SU-DHL-6 (cell line): Measurements from ENCODE around the gene TRIM39.

Source experiments
- CTCF ChIP-seq: fragments of 200-600 bp; sonication (generic); IDR thresholded peaks from one replicate; pipeline ENCODE4 v1.5.1; 2017; ENCODE audit warnings: antibody characterized with exemption, mild to moderate bottlenecking, low read length, moderate library complexity; ENCODE audit not compliant: insufficient read depth, poor library complexity, severe bottlenecking
- EZH2phosphoT487 ChIP-seq: fragments of 200-600 bp; sonication (generic), shearing (Covaris generic); conservative IDR thresholded peaks from 2 replicates; pipeline ENCODE4 v1.6.1; 2018; ENCODE audit warnings: mild to moderate bottlenecking, antibody characterized with exemption, low read length, moderate library complexity, mixed read lengths

- TF ChIP-seq CTCF (no peak), EZH2phosphoT487 (no peak)
Observed at GRCh38 chr6:30350524-30350923, 23.8 kb downstream of the TRIM39 start.
